Endothelial cell of umbilical vein (primary cell): ENCODE data around the gene CFAP45. TPM values are rescaled to one million over a fixed set of nuclear protein-coding genes. Genes with fewer than 3 reads are reported as not detected.

Source experiments
- BruUV-seq: library from RNA; stranded (reverse); fragments of 400-500 nt; replicated peaks from 2 replicates; lab custom pipeline; 2021; lab: Mats Ljungman, UMichigan
- CTCF ChIA-PET: fragments of 300-600, 350-600 bp; sonication (Branson Sonifier 250); formaldehyde crosslinking; loops from one replicate; lab custom pipeline; 2021; ENCODE audit warnings: antibody characterized with exemption, inconsistent platforms; lab: Charles Lee
- POLR2A ChIA-PET: fragments of 300-600, 350-600 bp; sonication (Branson Sonifier 250); formaldehyde crosslinking; loops from one replicate; lab custom pipeline; 2021; ENCODE audit warnings: antibody characterized with exemption, inconsistent platforms; lab: Charles Lee
- DNase-seq: peaks from one replicate; pipeline ENCODE4 v3.0.0-alpha.2; 2011; ENCODE audit warnings: low read depth, low spot score
- FAIRE-seq: peaks from 2 replicates; lab custom pipeline; 2011; peaks lifted over from hg19 to GRCh38; lab: Jason Lieb, UNC
- H2AFZ ChIP-seq: 2 replicates; pipeline ENCODE4 v1.6.0; 2012; ENCODE audit warnings: low read depth, low read length, control low read depth, inconsistent platforms
- H3K27ac ChIP-seq: 2 replicates; pipeline ENCODE4 v1.5.1; 2011; ENCODE audit warnings: low read depth, mild to moderate bottlenecking, control low read depth, low read length, moderate library complexity; ENCODE audit not compliant: insufficient read depth
- H3K27me3 ChIP-seq, 2 experiments: 2 replicates each; pipeline versions ENCODE4 v1.6.0 to v1.6.1; 2011; ENCODE audit warnings: low read length in 2 of 2, mixed read lengths in 1 of 2; ENCODE audit not compliant: control insufficient read depth in 2 of 2, insufficient read depth in 2 of 2
- H3K36me3 ChIP-seq, 2 experiments: 2 replicates in 1 of 2; 3 replicates in 1 of 2; pipeline ENCODE4 v1.5.1; 2011; ENCODE audit warnings: low read length in 2 of 2, mild to moderate bottlenecking in 1 of 2, moderate library complexity in 1 of 2; ENCODE audit not compliant: control insufficient read depth in 2 of 2, insufficient read depth in 2 of 2; ENCODE audit errors: extremely low read depth in 1 of 2
- H3K4me1 ChIP-seq: 3 replicates; pipeline ENCODE4 v1.5.1; 2011; ENCODE audit warnings: mild to moderate bottlenecking, low read length; ENCODE audit not compliant: control insufficient read depth, insufficient read depth; ENCODE audit errors: extremely low read depth
- H3K4me2 ChIP-seq: 2 replicates; pipeline ENCODE4 v1.6.1; 2011; ENCODE audit warnings: low read length, control low read depth, mixed read lengths; ENCODE audit not compliant: insufficient read depth
- H3K4me3 ChIP-seq, 3 experiments: fragments of 200-600 bp in 1 of 3; sonication (generic), shearing (Covaris generic) in 1 of 3; replicated peaks in 1 of 3; 2 replicates each; pipeline ENCODE4 v1.5.1; 2011 to 2016; ENCODE audit warnings: control low read depth in 3 of 3, low read length in 3 of 3, mild to moderate bottlenecking in 2 of 3, inconsistent platforms in 1 of 3, low read depth in 1 of 3, moderate library complexity in 1 of 3; ENCODE audit not compliant: insufficient read depth in 1 of 3
- H3K79me2 ChIP-seq: 2 replicates; pipeline ENCODE4 v1.6.0; 2012; ENCODE audit warnings: low read length, inconsistent platforms; ENCODE audit not compliant: control insufficient read depth, insufficient read depth
- H3K9ac ChIP-seq: replicated peaks from 2 replicates; pipeline ENCODE3; 2011; ENCODE audit warnings: low read length, control low read depth; ENCODE audit not compliant: insufficient read depth; ENCODE audit errors: extremely low read depth
- H3K9me1 ChIP-seq: replicated peaks from 3 replicates; pipeline ENCODE4 v1.6.0; 2011; ENCODE audit warnings: mild to moderate bottlenecking, low read length; ENCODE audit not compliant: control insufficient read depth, insufficient read depth; ENCODE audit errors: extremely low read depth
- H3K9me3 ChIP-seq: replicated peaks from 2 replicates; pipeline ENCODE4 v1.5.1; 2012; ENCODE audit warnings: low read length, inconsistent platforms; ENCODE audit not compliant: control insufficient read depth, insufficient read depth
- H4K20me1 ChIP-seq: replicated peaks from 2 replicates; pipeline ENCODE3; 2011; ENCODE audit warnings: mild to moderate bottlenecking, low read length; ENCODE audit not compliant: control insufficient read depth, insufficient read depth; ENCODE audit errors: extremely low read depth
- CTCF ChIP-seq, 2 donors: IDR thresholded peaks; 1 replicate in 1 of 2; 2 replicates in 1 of 2; pipeline ENCODE4 v1.5.1; 2011; ENCODE audit warnings: low read length in 2 of 2, mild to moderate bottlenecking in 2 of 2, moderate library complexity in 2 of 2, control low read depth in 1 of 2, inconsistent platforms in 1 of 2, low read depth in 1 of 2; ENCODE audit not compliant: insufficient read depth in 1 of 2; ENCODE audit errors: extremely low read depth in 1 of 2
- EZH2 ChIP-seq: IDR thresholded peaks from 2 replicates; pipeline ENCODE4 v1.6.1; 2012; ENCODE audit warnings: borderline replicate concordance, low read depth, mild to moderate bottlenecking, moderate library complexity, low read length, inconsistent platforms; ENCODE audit not compliant: severe bottlenecking
- FOS ChIP-seq: IDR thresholded peaks from 2 replicates; pipeline ENCODE4 v1.6.1; 2011; ENCODE audit warnings: mild to moderate bottlenecking, low read length, moderate library complexity, borderline replicate concordance; ENCODE audit not compliant: insufficient read depth
- GATA2 ChIP-seq: IDR thresholded peaks from 2 replicates; pipeline ENCODE4 v1.7.0; 2011; ENCODE audit warnings: low read depth, mild to moderate bottlenecking, moderate library complexity, mixed read lengths, low read length; ENCODE audit not compliant: insufficient read length, insufficient read depth
- JUN ChIP-seq: IDR thresholded peaks from 2 replicates; pipeline ENCODE4 v1.6.1; 2011; ENCODE audit warnings: borderline replicate concordance, low read depth; ENCODE audit not compliant: insufficient read length, insufficient read depth
- MAX ChIP-seq: IDR thresholded peaks from 2 replicates; pipeline ENCODE4 v1.6.1; 2011; ENCODE audit not compliant: insufficient read depth, insufficient read length
- MYC ChIP-seq: IDR thresholded peaks from one replicate; pipeline ENCODE4 v1.6.1; 2011; ENCODE audit warnings: mild to moderate bottlenecking, low read depth, low read length
- POLR2A ChIP-seq: IDR thresholded peaks from 2 replicates; pipeline ENCODE4 v1.6.1; 2012; ENCODE audit warnings: low read depth, mild to moderate bottlenecking, control low read depth, low read length
- POLR2AphosphoS5 ChIP-seq: IDR thresholded peaks from 2 replicates; pipeline ENCODE4 v1.6.1; 2012; ENCODE audit warnings: low read depth, mild to moderate bottlenecking, control low read depth, low read length, moderate library complexity; ENCODE audit not compliant: insufficient read depth
- dilution Hi-C: fragments of 300-500 bp; cut with MboI; formaldehyde crosslinking; loops from one replicate; pipeline ENCODE4 v1.15.0; 2019; ENCODE audit warnings: low sequenced_read_pairs; ENCODE audit not compliant: extremely low pct_ligation_motif_present
- intact Hi-C: fragments of 100-400 bp; cut with micrococcal nuclease; formaldehyde crosslinking; loops from one replicate; pipeline ENCODE4 v1.10.0; 2022
- polyA plus RNA-seq, 4 experiments: library from polyadenylated mRNA; depleted of rRNA in 3 of 4; stranded (reverse) in 3 of 4; unstranded in 1 of 4; fragments of >200 nt; gene quantifications; 2 replicates each; pipeline versions ENCODE4 v1.2.1 to v1.2.3, GENCODE V29; 2011 to 2012; ENCODE audit warnings: missing spikeins in 1 of 4
- total RNA-seq: library from RNA; stranded (reverse); gene quantifications from 2 replicates; pipeline ENCODE4 v1.2.3, GENCODE V29; 2021

The CFAP45 gene
- total and polyA plus RNA-seq, 2 donors (not counting 3 experiments of a cell fraction or from before 2014, with no cell fraction given) = 0.25 to 2.5 TPM

- Histone ChIP-seq H3K27ac (peak overlapping the region; percentile 98), H3K9me3 (no peaks in the 10 kb centered on the region), H3K9ac (peak overlapping the region; percentile 100), H3K27me3 (no peaks in the 10 kb centered on the region), H3K4me1 (peaks cover 36% of the 10 kb centered on the region), H3K79me2 (peaks cover 62% of the 10 kb centered on the region), H3K4me3 (no peak overlapping the region), H4K20me1 (no peaks in the 10 kb centered on the region), H2AFZ (no peak overlapping the region), H3K4me2 (peak overlapping the region; percentile 85), H3K9me1 (no peaks in the 10 kb centered on the region), H3K36me3 (peaks cover 13 to 27% of the 10 kb centered on the region in 2 experiments)
- intact Hi-C loops (loop anchor here (5.0 to 10.0 kb wide), 4 partner anchors 269 to 1906 kb away; no protein-coding TSS in a partner anchor), dilution Hi-C loops (no loop called here)
- CTCF ChIA-PET = interaction anchor here (1.1 to 7.5 kb wide), 3 partner anchors 30 to 141 kb away, joined by 3 to 71 read pairs (median 5); partner anchors contain the start of gene DUSP23
- FAIRE-seq (peak; percentile 40), DNase-seq (peak; percentile 26)
- no TSS peak for BruUV-seq
- TF ChIP-seq CTCF (IDR thresholded peaks at IDR 0.05; ENCODE audit: extremely low read depth in 1 of 2, insufficient read depth in 1 of 2, low read depth in 1 of 2, low read length in 2 of 2) (no peak), EZH2 (no peak), MYC (no peak), POLR2AphosphoS5 (no peak), GATA2 (no peak), FOS (no peak), MAX (no peak), POLR2A (no peak), JUN (no peak)
- POLR2A ChIA-PET = no interaction called here
Observed at GRCh38 chr1:159921251-159921650, 21.3 kb upstream of the CFAP45 start.
